Suprapubic skin (tissue), 3 donors: ENCODE results near the gene NDC1.

Experiments used
- CTCF ChIP-seq, 2 donors: fragments of 200-600 bp in 1 of 2; fragments of 450-650 bp in 1 of 2; sonication (generic) in 1 of 2; IDR thresholded peaks; one replicate each; pipeline ENCODE4 v1.5.1; 2016 to 2019; ENCODE audit warnings: antibody characterized with exemption in 2 of 2, mild to moderate bottlenecking in 1 of 2, moderate library complexity in 1 of 2
- EP300 ChIP-seq: sonication (generic); formaldehyde crosslinking; IDR thresholded peaks from one replicate; pipeline ENCODE4 v1.6.1; 2017; ENCODE audit warnings: antibody characterized with exemption
- POLR2A ChIP-seq, 2 donors: fragments of 450-650 bp; IDR thresholded peaks; one replicate each; pipeline ENCODE4 v1.6.1; 2017; ENCODE audit warnings: antibody characterized with exemption in 2 of 2, mild to moderate bottlenecking in 2 of 2, moderate library complexity in 2 of 2

DNA sequence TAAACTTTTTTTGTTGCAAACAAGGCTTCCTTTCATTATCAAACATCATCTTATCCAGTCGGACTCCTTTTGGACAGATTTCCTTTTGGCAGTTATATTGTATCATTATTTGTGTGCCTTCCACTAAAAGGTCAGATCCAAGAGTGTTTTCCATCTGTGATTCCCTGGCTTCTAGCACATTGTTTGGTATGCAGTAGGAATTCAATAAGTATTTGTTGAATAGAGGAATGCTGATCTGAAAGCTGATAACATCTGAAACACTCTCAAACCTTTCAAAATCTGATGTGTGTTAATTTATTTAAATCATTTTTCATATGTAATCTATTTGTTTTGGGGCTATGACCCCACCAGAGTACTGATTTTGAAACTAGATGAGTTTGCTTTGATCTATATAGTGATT lies 39.0 kb downstream of the NDC1 start:
- no peak for TF ChIP-seq POLR2A (IDR thresholded peaks at IDR 0.05)
- no peak for TF ChIP-seq CTCF (IDR thresholded peaks at IDR 0.05)
- TF ChIP-seq EP300, result no peak
